Kasumi-1 (cell line): ENCODE measurements around the gene HSF2BP.
A peak's percentile ranks its signal among the peaks of the same experiment; 100 is the strongest.
"Not testable (repeated sequence)": the region's sequence is repeated elsewhere in the genome, so short reads cannot be mapped to it uniquely, and the experiment has no call there.

ENCODE experiments used
- DNase-seq, 2 experiments: peaks; one replicate each; lab custom pipeline; 2025; lab: John Stamatoyannopoulos, UW

HSF2BP gene

DNA sequence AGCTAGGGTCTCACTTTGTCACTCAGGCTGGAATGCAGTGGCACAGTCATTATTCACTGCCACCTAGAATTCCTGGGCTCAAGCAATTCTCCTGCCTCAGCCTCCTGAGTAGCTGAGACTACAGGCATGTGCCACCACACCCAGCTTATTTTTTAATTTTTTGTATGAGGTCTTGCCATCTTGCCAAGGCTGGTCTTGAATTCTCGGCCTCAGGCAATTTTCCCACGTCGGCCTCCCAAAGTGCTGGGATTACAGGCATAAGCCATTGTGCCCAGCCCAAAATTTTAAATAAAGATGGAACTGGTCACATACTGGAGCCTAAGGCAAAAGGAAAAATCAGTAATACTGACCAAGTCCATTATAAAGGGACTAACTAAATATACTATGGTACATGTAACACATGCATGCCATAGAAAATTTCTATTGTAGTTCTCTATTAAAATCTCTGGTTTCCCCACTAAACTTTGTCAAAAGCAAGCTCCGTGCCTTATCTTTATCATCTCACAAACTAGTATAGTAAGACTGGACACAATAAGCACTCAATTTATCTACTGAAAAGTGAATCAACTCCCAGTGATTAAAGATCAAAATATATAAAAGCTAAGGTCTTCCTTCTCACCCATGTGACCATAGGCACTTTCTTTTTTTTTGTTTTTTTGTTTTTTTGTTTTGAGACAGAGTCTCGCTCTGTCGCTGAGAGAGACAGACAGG is 61.6 kb downstream of the HSF2BP start:
- no peak for DNase-seq

DNA sequence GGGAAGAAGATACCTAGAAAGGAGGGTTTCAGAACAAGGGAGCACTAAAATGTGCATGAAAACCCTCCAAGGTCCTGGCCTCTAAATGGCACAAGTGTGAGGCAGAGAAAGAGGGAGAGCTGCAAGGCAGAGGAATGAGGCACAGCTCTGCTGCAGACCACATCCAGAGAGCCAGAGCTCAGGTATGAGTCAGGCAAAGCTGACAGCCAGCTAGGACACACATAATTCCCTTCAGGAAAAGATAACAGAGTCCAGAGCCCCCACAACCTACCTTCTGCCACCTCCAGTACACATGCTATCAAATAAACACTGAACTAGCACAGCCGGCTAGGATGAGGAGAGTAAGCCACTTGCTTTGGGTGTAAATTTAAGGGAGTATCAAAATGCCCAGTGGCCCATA is 62.2 kb downstream of the HSF2BP start:
- no peak for DNase-seq

DNA sequence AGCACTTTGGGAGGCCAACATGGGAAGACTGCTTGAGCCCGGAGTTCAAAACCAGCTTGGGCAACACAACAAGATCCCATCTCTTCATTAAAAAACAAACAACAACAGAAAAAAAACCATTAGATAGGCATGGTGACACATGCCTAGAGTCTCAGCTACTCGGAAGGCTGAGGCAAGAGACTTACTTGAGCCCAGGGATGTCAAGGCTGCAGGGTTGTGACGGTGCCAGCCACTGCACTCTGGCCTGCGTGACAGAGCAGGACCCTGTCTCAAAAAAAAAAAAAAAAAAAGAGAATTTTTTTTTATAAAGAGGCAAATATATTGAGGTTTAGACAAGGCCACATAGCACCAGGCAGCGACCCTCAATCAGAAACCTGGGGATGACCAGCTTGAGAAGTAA is 62.7 kb downstream of the HSF2BP start:
- DNase-seq: no peak

DNA sequence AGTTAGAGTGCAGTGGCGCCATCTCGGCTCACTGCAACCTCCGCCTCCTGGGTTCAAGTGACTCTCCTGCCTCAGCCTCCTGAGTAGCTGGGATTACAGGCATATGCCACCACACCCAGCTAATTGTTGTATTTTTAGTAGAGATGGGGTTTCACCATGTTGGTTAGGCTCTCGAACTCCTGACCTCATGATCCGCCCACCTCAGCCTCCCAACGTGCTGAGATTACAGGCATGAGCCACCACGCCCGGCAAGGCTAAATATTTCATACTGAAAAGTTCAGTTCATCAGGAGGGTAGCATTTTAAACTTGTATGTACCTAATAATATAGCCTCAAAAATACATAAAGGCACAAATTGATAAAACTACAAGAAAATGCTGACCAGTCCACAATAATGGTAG is 63.5 kb downstream of the HSF2BP start:
- DNase-seq: not testable (repeated sequence)

DNA sequence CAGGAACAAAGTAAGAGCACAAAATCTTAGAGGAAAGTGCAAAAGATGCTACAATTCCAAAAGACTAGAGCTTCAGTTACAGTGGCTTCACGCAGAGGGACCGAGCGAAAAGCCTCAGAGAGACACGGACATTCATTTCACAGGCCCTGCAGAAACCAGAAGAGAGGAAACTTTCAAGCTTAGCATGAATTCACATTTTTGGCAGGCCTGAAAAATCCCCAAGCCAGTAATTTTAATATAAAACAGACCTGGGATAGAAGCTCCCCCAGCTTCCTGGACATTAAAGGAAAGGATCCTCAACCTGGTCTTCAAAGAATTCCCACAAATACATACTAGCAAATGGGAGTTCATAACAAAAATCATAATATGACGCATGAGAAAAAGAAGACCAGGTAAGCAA is 66.2 kb downstream of the HSF2BP start:
- no peak for DNase-seq

DNA sequence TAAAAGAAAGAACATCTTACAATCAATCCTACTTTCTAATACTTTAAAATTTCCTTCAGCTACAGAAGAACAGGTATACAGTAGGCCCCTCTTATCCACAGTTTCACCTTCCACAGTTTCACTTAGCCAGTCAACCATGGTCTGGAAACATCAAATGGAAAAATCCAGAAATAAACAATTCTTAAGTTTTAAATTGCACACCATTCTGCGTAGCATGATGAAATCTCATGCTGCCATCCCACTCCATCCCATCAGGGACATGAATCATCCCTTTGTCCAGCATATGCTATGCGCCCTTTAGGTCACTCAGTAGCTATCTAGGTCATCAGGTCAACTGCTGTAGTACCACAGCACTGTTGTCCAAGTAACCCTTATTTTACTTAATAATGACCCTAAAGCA is 67.7 kb downstream of the HSF2BP start:
- no peak for DNase-seq

DNA sequence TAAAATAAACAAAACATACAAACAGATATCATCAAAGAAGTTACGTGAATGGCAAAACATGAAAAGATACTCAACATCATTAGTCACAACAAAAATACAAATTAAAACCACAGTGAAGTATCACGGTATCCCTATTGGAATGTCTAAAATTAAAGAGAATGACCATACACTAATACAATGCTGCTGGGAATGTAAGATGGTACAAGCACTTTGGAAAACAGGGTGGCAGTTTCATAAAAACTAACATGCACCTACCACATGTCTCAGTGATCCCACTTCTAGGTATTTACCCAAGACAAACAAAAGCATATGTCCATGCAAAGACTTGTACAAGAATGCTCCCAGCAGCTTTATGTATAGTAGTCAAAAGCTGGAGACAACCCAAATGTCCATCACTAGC is 69.1 kb downstream of the HSF2BP start:
- no peak for DNase-seq

DNA sequence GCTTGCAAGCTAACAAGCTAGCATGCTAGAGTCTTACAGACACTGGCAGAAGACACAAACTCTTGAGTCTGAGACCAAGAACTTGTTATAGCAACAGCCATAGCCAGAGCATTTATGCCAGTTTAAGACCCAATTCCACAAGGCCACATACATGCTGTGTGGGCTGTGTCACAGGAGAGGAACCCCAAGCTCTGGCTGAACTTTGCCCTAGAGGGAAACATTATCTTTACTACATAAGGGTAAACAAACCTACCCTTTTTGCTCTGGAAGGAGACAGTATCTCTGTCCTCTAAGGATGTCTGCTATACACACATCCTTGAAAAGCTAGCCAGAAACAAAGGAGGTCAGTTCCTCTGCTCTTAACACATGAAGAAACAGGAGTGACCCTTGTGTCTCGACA is 70.3 kb downstream of the HSF2BP start:
- DNase-seq: no peak

DNA sequence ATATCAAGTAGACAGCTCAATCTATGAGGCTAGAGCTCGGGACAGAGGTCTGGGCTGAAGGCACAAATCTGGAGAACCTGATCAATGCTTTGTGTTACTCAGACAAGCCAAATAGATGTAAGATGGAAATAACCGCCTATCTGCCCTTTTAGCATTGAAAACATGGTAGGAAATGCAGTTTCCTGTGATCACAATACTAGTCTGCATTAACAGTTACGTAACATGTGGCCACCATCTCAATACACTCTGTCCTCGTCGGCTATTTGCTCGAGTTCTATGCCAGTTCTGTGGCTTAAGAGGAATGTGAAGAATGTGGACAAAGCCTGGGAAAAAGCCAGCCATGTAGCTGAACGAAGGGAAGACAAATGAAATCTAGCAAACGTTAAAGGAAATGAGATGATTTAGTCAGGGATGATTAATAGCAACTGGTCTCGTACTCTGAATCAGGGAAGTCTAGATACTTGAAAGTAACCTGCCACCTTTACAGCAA is 73.3 kb downstream of the HSF2BP start:
- no peak for DNase-seq

DNA sequence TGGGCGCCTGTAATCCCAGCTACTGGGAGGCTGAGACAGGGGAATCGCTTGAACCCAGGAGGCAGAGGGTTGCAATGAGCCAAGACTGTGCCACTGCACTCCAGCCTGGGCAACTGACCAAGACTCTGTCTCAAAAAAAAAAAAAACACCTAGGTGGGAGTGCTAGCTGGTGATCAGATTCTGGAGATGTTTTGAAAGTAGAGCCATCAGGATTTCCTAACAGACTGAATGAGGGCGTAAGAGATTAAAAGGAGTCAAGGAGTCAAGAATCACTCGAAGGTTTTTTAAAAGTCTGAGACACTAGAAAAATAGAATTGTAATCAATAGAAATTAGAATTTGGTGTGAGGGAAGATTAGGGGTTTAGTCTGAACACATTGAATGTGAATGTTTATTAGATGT is 73.8 kb downstream of the HSF2BP start:
- DNase-seq: no peak

DNA sequence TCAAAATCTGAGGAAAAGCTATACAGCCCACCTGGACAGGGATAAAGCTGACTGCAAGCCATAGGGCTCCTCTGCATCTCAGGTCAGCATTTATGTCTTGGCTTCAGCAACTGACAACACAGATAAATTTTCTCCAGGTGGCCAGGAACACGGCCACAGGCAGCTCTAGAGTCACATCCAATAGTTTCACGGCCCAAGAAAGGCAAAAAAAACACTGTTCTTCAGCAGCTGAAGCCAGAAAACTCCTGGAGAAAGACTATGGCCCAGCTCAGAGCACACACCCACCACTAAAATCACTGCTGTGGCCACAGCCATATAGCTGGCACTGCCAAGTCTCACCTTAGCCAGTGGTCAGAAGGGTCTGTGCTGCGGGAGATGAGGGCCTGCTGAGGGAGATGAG is 77.8 kb downstream of the HSF2BP start:
- no peak for DNase-seq

DNA sequence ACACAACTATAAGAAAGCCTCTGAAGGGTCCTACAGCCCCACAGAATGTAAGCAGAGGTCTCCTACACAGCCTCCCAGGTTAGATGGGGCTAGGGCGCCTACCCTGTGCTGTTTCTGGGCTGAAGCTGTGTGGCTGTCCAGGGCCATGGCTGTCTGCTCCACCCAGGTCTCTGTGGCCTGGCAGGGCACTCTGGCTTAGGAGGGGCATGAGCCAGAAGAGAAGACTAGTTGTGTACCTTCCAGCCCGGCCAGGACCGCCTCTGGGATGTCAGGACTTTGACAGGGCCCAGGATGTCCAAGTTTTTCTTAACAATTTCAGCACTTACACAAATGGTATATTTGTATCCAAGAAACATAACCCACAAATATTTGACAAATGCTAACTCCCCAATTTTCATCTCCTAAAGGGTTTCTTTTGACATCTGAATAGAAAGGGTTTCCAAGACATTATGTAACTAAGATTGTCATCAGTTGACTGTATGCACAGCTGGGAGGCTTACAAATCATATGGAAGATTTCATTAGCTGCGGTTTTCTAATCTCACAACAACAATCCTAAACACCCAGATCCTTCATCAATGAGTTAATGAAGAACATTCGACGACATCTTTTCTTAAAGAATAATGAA is 80.5 kb downstream of the HSF2BP start:
- DNase-seq: no peak

DNA sequence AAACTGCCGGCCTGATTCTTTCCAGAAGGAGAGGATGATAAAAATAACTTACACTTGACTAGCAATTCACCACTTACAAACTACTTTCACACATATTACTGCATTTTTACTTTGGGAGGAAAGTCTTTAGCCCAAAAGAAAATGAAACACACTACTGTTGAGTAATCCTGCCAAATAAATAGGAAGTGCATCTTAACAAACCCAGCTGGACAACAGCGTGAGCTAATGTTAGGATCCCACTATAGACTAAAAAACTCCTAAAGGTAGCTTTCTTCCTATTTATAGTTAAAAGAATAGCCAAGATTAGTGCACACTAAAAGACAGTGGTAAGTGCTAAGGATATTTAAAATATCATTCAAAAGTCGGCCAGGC is 83.8 kb downstream of the HSF2BP start:
- DNase-seq: no peak

DNA sequence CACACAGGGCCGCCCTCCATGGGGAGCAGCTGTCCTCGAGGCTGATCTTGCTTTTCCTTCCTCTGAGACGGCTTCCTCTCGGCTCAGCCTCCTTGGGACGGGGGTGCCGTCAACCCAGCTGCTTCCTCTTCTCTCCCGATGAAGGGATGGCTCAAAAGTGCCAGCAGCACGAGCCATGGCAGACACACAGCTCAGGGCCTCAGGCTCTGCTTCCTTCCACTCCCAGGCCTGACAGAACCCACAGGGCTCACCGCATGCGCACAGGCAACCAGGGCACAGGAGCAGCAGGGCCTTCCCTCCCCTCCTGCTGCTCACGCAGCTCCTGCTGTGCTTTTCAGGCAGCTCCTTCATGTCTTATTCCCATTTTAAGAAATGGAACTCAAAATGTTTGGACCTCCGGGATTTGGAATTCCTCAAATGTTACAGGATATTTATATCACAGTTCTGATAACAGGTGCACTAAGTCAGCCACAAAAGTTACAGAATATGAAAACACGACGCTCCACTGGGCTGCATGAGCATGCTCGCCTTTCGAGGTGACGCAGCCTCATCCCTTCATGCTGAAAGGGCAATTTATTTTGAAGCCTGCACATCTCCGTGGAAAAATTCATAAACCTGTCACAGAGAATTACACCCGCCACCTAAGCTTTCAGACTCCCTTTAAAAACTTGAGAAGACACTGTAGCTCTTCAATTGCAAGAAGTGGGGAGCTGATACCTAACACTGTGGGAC is 84.4 kb downstream of the HSF2BP start:
- DNase-seq: peak; percentile 90 to 91

DNA sequence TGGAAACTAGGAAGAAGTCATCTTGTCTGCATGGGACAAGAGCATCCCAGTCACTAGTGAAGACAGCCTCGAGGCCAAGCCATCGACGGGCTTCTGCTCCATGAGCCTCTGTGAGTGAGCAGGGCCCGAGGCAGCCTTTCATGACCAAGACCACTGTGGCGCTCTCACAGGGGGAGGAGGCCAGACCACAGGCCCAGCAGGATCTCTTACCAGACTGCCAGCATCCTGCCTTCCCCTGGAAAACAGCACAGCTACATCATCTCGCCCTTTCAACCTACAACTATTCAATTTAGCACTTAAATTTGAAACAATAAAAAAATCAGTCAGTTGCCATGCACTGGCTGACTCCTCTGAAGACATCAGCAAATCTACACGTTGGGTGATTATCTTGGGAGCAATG is 85.4 kb downstream of the HSF2BP start:
- no peak for DNase-seq

DNA sequence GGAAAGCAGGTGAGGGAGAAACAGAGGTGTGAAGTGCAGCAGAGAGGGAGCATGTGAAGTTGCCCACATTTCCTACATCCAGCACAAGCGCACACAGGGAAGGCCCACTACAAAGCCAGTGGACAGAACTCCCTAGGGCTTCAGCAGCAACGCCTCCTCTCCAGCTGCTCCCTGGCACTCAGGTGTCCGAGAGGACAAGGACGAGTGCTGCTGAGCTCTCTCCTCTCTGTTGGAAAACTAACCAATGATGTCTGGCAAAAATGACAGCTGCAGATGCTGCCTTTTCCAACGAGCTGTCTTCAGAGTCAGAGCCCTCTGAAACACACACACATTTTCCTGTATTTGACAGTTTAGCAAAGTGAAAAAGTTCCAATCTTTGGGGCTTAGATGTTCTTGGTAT is 86.8 kb downstream of the HSF2BP start:
- DNase-seq: no peak

DNA sequence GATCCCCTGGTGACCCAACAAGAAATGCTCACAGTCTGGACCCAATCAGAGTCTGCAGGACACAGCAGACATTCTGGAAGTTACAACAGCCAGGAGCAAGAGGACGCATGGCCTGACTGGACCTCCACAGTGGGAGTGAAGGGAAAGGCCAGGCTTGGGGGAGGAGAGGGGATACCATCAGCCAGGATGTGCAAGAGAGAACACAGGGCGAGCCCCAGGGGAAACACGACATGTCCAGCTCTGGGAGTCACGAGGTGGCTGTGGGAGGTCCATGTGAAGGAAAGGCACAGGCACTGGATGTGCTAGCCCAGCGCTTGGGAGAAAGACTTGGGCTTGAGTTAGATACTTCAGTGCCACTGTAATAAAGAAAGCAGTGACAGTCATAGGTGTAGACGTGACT is 87.3 kb downstream of the HSF2BP start:
- no peak for DNase-seq

DNA sequence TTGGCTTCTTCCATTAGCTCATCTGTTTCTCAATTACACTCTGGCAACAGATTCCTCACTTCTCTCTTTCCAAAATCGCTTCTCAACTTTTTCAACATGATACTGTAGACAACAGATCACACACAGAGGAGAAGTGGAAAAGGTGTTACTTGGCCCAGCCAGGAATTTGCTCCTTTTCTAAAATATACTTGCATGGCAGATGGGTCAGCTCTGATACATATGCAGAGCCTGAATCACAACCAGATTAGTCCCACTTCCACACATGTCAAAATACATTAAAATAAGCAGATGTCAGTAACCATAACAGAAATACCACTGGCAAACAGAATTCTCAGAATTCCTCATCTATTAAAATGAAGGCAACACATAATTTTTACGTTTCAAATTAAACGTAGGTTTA is 89.1 kb downstream of the HSF2BP start:
- not testable (repeated sequence) for DNase-seq

DNA sequence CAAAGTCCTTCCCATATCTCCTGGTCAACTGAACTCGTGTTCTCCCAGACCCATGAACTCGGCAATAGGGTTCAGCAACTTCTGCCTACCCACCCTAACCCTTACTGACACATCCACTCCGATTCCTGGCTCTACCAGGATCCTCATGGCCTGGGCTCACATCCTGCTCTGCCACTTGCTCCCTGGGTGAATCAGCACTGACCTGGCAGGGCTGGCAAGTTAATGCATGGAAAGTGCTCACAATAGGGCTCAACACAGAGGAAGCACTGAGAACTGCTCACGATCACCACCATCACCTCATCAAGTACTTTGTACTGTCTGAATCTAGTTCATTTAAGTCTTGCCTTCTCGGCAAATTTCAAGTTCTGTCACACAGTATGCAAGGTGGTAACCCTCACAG is 96.8 kb downstream of the HSF2BP start:
- DNase-seq: not testable (repeated sequence)

DNA sequence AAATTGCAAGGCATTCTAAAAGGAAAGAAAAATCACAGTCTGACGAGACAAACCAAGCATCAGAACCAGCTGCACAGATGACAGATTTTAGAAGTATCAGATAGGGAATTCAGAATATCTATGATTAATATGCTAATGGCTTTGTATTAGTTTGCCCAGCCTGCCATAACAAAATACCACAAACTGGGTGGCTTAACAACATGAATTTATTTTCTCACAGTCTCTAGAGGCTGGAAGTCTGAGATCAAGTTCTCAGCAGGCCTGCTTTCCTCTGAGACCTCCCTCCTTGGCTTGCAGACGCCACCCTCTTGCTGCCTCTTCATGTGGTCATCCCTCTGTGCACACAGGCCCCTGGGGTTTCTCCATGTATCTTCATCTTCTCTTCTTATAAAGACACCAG is 118.7 kb downstream of the HSF2BP start:
- DNase-seq: not testable (repeated sequence)

DNA sequence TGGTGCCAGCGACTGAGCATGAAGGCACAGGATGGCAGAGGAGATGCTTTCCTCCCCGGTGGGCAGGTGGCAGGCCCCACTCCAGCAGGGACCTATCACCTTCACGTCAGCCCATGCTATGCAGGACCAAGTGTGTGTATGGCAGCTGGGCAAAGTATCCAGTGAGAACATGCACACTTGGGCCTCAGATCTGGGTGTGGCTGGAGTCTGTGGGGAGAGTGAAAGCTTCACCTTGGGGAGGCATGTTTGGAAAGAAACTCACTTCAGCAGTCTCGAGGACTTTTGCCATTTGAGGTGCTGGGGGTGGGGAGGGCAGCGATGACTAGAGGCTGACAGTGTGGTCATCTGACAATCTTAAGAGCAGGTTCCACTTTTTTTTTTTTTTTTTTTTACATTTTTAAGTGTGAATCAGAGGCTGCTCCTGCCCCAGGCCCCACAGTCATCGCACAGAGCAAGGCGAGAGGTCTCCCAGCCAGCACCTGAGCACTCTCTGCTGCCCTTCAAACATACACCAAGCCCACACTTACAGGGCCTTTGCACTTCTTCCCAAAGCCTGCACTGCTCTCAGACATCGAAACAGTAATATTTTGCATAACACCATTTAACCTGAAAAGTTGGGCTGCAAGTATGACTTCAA is 136.7 kb downstream of the HSF2BP start:
- not testable (repeated sequence) for DNase-seq

DNA sequence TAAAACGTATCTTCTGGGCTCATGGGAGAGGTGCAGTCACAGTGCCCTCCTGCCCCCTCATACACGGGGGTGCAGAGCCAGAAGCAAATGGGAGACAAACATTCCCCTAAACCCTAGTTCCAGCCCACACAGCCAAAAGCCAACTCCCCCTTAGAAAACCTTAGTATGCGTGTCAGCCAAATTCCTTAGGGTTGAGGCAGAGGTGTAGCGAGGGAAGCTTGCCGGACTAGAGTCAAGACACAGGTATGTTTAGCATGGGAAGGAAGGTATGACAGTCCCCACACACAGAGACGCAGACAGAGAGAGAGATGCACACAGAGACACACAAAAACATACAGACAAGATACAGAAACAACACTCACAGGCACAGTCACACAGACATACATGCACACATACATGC is 141.6 kb downstream of the HSF2BP start:
- DNase-seq: not testable (repeated sequence)
